ENCODE data around the gene DIPK1B.

DNA sequence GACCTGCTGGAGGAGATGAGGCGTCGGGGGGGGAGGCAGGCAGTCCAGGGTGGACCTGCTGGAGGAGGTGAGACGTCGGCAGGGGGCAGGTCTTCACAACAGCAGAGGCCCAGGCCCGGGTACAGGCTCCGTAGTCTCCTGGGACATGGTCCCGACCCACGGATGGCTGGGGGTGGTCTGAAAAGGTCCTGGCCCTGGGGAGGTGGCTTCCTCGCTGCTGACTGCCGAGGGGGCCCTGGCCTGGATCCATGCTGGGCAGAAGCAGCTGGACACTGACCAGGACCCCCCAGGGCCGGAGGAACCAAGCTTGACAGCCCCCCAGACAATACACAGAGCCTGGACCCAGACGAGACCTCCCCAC lies 41.1 kb upstream of the DIPK1B start:
- TF ChIP-seq CTCF (IDR thresholded peaks at IDR 0.05) (no peak), POLR2A (IDR thresholded peaks at IDR 0.05) (no peak)
